ENCODE results near the gene SH3RF1. TPM values are rescaled to one million over a fixed set of nuclear protein-coding genes. Genes with fewer than 3 reads are reported as not detected.

SH3RF1 gene
- total and polyA plus RNA-seq, 4 donors: 14.7 to 21.9 (median 18.5) TPM

DNA sequence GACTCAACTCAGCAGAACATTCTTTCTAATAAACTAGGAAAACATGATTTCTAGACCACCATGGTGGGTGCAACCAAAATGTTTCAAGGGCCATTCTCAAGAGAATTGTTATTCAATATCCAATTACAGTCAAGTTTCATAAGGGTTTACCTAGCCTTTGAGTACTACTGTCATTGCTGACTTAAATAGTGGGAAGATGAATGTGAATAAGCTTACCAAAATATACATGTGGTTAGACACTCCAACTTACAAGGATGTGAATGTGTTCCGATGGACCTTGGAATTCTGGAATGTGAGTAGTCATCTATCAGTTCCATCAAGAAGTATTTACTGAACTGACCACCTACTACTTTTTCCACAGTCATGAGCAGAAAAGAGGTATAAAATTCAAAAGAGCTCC is 16.9 kb downstream of the SH3RF1 start:
- Histone ChIP-seq H3K36me3 (ENCODE audit: control insufficient read depth, insufficient read depth, low read length) (no peaks in the 10 kb centered on the region), H3K9me3 (ENCODE audit: control insufficient read depth, insufficient read depth, low read length) (no peaks in the 10 kb centered on the region), H3K27me3 (ENCODE audit: control insufficient read depth, insufficient read depth, low read length) (no peaks in the 10 kb centered on the region), H3K27ac (ENCODE audit: low read depth, low read length) (no peak overlapping the region), H3K4me1 (ENCODE audit: control insufficient read depth, insufficient read depth, low read length) (no peaks in the 10 kb centered on the region), H3K4me3 (ENCODE audit: low read depth, low read length) (no peak overlapping the region)
- no CpG with 5 or more reads among the region's 1 CpG for WGBS (ENCODE audit: insufficient coverage)
- DNase-seq (ENCODE audit: low read depth in 4 of 6, low spot score in 6 of 6): no peak

DNA sequence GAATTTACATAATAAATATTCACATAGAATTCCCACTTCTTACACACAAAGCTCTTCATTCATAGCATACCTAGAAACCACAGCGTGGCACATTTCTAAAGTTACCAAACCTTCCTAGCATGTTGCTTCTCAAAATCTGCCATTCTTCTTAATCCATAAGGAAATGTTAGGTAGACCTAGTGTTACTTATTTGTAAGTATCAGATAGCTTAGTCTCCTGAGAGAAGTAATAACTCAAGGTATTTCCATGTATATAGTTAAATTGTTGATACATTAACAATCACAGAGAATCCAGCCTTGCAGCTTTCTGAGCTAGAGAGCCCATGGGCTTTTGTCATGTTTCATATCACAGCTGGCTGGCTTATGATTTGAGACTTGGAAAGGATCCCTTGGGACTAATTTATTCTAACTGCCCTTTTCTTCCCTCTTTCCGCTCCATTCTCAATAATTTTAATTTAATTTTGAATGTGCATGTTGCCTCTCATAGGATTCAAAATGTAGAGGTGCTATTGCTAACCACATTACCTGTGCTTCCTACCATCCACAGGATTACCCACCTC is 17.6 kb downstream of the SH3RF1 start:
- Histone ChIP-seq H3K36me3 (ENCODE audit: control insufficient read depth, insufficient read depth, low read length) (no peaks in the 10 kb centered on the region), H3K4me3 (ENCODE audit: low read depth, low read length) (no peak overlapping the region), H3K4me1 (ENCODE audit: control insufficient read depth, insufficient read depth, low read length) (no peaks in the 10 kb centered on the region), H3K27ac (ENCODE audit: low read depth, low read length) (no peak overlapping the region), H3K9me3 (ENCODE audit: control insufficient read depth, insufficient read depth, low read length) (no peaks in the 10 kb centered on the region), H3K27me3 (ENCODE audit: control insufficient read depth, insufficient read depth, low read length) (no peaks in the 10 kb centered on the region)
- no CpG with 5 or more reads among the region's 2 CpGs for WGBS (ENCODE audit: insufficient coverage)
- DNase-seq (ENCODE audit: low read depth in 4 of 6, low spot score in 6 of 6): no peak

DNA sequence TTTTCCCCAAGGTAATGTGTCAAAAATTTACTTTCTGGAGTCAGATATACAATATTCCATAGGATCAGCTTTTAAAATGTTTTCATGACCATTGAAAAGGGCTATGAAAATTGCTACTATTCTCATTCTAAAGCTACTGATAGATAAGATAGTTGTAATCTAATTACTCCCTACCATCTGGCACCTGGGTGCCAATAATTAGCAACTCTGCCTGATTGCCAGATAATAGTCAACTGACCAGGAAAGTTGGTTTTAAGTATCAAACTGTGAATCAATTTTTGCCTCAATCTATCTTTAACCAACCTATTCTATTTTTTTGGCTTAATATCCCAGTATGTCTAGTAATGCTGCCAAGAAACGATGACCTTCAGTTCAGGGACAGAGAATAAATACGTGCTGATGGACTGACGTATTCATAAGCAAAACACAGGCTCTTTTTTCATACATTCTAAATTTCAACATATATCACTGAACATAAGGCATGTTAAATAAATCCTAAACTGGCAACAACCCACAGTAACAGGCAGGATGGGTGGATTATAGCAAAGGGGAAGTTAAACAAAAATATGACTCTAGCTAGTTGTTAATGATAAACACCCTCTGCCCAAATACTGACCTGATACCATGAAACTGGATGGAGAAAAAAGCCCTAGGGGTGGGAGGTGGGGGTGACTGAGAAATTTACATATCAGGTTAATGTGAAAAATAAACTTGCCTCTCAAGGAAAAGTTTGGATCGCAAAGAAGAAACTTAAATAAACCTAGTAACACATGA is 18.2 kb downstream of the SH3RF1 start:
- no peak overlapping the region for H3K27ac ChIP-seq (ENCODE audit: low read depth, low read length)
- no peaks in the 10 kb centered on the region for H3K27me3 ChIP-seq (ENCODE audit: control insufficient read depth, insufficient read depth, low read length)
- H3K36me3 ChIP-seq (ENCODE audit: control insufficient read depth, insufficient read depth, low read length): no peaks in the 10 kb centered on the region
- no peak overlapping the region for H3K4me3 ChIP-seq (ENCODE audit: low read depth, low read length)
- 67% methylated on average over 3 of the region's 4 CpGs for WGBS (ENCODE audit: insufficient coverage)
- no peaks in the 10 kb centered on the region for H3K9me3 ChIP-seq (ENCODE audit: control insufficient read depth, insufficient read depth, low read length)
- H3K4me1 ChIP-seq (ENCODE audit: control insufficient read depth, insufficient read depth, low read length): no peaks in the 10 kb centered on the region
- DNase-seq (ENCODE audit: low read depth in 4 of 6, low spot score in 6 of 6): no peak

DNA sequence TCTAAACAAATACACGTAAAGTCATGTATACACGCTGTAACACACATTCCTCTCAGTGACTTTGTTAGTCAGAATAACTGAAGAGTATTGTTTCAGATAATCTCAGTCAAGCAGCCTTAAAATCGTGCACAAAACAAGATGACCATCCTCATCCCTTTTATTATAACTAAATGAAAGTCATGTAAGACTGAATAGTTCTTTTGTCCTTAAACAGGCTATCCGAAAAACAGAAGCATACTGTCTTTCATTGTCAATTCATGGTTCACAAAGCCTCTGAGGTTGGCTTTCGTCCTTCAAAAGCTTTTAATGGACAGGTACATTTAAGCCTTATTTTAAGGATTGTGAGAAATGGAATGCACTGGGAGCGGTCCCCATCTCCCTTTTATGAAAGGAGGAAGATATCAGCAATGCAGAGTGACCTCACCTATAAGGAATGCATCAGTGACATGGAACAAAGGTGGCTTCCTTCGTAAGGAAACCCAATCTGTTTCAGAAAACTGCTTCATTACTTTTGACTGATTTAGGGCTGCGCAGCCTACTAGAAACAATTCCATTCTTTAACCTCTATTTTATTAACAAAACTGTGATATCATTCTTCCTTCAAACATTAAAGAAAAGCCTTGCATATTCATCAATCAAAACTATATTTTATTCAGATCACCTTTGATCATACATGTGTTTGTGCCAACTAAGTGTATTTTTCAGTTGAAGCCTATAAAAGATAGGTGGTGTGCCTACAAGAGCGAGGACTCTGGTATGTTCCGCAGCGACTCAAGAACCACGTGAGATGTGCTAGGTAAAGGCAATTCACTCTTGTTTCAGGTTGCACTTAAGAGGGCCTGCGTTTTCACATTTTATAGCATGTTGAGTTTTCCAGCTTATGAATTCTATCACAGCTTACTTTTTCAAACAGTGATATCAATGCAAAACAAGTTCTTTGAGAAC is 19.2 kb downstream of the SH3RF1 start:
- Histone ChIP-seq H3K36me3 (ENCODE audit: control insufficient read depth, insufficient read depth, low read length) (no peaks in the 10 kb centered on the region), H3K9me3 (ENCODE audit: control insufficient read depth, insufficient read depth, low read length) (no peaks in the 10 kb centered on the region), H3K27me3 (ENCODE audit: control insufficient read depth, insufficient read depth, low read length) (no peaks in the 10 kb centered on the region), H3K4me3 (ENCODE audit: low read depth, low read length) (no peak overlapping the region), H3K4me1 (ENCODE audit: control insufficient read depth, insufficient read depth, low read length) (no peaks in the 10 kb centered on the region), H3K27ac (ENCODE audit: low read depth, low read length) (no peak overlapping the region)
- no peak for DNase-seq (ENCODE audit: low read depth in 4 of 6, low spot score in 6 of 6)
- 94% methylated on average over 5 of the region's 13 CpGs for WGBS (ENCODE audit: insufficient coverage)

DNA sequence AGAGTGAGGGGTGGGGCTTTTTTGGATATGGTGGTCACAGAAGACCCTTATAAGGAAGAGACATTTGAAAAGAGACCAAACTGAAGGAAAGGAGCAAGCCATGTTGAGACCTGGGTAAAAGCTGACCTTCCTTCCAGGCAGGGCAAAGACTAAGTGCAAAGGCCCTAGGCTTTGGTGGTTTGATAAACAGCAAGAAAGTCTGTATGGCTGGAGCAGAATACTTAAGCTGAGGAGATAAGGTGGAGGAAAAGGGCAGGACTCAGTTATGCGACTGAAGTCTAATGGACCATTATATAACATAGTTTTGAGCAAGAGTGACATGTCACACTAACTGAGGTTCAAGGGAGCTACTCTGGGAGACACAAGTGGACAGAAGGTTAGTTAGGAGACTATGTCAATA is 20.0 kb downstream of the SH3RF1 start:
- no CpG with 5 or more reads among the region's 1 CpG for WGBS (ENCODE audit: insufficient coverage)
- Histone ChIP-seq H3K9me3 (ENCODE audit: control insufficient read depth, insufficient read depth, low read length) (no peaks in the 10 kb centered on the region), H3K27me3 (ENCODE audit: control insufficient read depth, insufficient read depth, low read length) (no peaks in the 10 kb centered on the region), H3K27ac (ENCODE audit: low read depth, low read length) (no peak overlapping the region), H3K4me3 (ENCODE audit: low read depth, low read length) (no peak overlapping the region), H3K4me1 (ENCODE audit: control insufficient read depth, insufficient read depth, low read length) (no peaks in the 10 kb centered on the region), H3K36me3 (ENCODE audit: control insufficient read depth, insufficient read depth, low read length) (no peaks in the 10 kb centered on the region)
- no peak for DNase-seq (ENCODE audit: low read depth in 4 of 6, low spot score in 6 of 6)

DNA sequence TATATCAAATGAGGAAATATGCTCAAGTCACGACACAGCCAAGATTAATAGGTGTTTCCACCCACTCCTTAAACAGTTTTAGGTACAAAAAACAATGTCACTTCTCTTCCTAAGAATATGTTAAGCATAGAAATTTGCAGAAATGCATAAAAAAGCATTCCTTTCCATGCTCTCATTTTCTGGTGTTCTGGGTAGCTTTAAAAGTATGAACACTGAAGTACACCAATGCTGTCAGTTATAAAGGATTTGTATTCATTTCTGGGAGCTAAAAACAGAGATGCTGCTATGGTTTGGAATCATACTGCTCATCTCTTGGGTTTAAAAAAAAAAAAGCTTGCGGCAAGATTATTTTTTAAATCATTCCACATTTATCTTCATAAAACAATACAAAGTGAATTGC is 20.8 kb downstream of the SH3RF1 start:
- Histone ChIP-seq H3K27me3 (ENCODE audit: control insufficient read depth, insufficient read depth, low read length) (no peaks in the 10 kb centered on the region), H3K9me3 (ENCODE audit: control insufficient read depth, insufficient read depth, low read length) (no peaks in the 10 kb centered on the region), H3K27ac (ENCODE audit: low read depth, low read length) (no peak overlapping the region), H3K4me1 (ENCODE audit: control insufficient read depth, insufficient read depth, low read length) (no peaks in the 10 kb centered on the region), H3K36me3 (ENCODE audit: control insufficient read depth, insufficient read depth, low read length) (no peaks in the 10 kb centered on the region), H3K4me3 (ENCODE audit: low read depth, low read length) (no peak overlapping the region)
- no peak for DNase-seq (ENCODE audit: low read depth in 4 of 6, low spot score in 6 of 6)
- no CpG with 5 or more reads among the region's 2 CpGs for WGBS (ENCODE audit: insufficient coverage)

DNA sequence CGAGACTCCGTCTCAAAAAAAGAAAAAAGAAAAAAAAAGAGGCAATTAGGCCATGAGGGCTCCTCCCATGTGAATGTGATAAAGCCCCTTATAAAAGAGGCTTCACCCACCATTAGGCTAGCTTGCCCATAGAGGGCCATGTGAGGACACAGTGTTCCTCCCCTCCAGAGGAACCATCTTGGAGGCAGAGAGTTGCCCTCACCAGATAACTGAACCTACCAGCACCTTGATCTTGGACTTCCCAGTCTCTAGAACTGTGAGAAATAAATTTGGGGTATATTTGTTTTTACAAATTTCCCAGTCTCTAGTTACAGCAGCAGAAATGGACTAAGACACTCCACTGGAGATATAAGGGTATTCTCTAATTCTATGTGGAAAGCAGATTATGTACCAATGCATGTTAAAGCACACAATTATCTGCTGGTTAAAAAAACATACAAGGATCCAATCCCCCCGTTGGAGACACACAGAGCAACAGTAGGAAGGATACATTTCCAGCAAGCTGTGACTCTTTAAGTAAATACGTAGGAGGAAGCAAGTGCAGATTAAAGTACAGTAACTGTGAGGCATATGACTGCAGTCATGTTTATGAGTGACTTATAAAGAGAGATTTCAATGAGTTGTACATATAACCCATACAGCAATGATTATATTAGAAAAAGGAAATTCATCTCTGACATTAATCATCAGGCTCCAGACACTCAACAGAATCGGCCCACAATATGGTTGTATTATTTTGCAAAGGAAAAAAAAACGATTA is 21.4 kb downstream of the SH3RF1 start:
- Histone ChIP-seq H3K27ac (ENCODE audit: low read depth, low read length) (no peak overlapping the region), H3K4me3 (ENCODE audit: low read depth, low read length) (no peak overlapping the region), H3K27me3 (ENCODE audit: control insufficient read depth, insufficient read depth, low read length) (no peaks in the 10 kb centered on the region), H3K36me3 (ENCODE audit: control insufficient read depth, insufficient read depth, low read length) (no peaks in the 10 kb centered on the region), H3K4me1 (ENCODE audit: control insufficient read depth, insufficient read depth, low read length) (no peaks in the 10 kb centered on the region), H3K9me3 (ENCODE audit: control insufficient read depth, insufficient read depth, low read length) (no peaks in the 10 kb centered on the region)
- no peak for DNase-seq (ENCODE audit: low read depth in 4 of 6, low spot score in 6 of 6)
- WGBS (ENCODE audit: insufficient coverage): no CpG with 5 or more reads among the region's 6 CpGs

DNA sequence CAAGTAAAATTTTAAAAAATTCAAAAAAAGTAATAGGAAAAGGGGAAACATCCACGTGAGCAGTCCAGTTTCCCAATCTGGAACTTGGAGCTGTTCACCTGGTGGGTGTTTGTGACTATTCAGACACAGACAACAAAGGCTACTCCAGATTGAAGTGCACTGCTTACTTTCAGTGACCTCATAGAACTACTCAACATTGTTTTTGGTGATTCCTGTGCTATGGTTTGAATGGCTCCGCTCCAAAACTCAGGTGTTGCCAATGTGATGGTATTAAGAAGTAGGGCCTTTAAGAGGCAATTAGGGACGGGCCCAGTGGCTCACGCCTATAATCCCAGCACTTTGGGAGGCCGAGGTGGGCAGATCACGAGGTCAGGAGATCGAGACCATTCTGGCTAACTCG is 22.1 kb downstream of the SH3RF1 start:
- Histone ChIP-seq H3K36me3 (ENCODE audit: control insufficient read depth, insufficient read depth, low read length) (no peaks in the 10 kb centered on the region), H3K27me3 (ENCODE audit: control insufficient read depth, insufficient read depth, low read length) (no peaks in the 10 kb centered on the region), H3K9me3 (ENCODE audit: control insufficient read depth, insufficient read depth, low read length) (no peaks in the 10 kb centered on the region), H3K27ac (ENCODE audit: low read depth, low read length) (no peak overlapping the region), H3K4me1 (ENCODE audit: control insufficient read depth, insufficient read depth, low read length) (no peaks in the 10 kb centered on the region), H3K4me3 (ENCODE audit: low read depth, low read length) (no peak overlapping the region)
- WGBS (ENCODE audit: insufficient coverage): 98% methylated on average over 6 of the region's 8 CpGs
- DNase-seq (ENCODE audit: low read depth in 4 of 6, low spot score in 6 of 6): no peak

DNA sequence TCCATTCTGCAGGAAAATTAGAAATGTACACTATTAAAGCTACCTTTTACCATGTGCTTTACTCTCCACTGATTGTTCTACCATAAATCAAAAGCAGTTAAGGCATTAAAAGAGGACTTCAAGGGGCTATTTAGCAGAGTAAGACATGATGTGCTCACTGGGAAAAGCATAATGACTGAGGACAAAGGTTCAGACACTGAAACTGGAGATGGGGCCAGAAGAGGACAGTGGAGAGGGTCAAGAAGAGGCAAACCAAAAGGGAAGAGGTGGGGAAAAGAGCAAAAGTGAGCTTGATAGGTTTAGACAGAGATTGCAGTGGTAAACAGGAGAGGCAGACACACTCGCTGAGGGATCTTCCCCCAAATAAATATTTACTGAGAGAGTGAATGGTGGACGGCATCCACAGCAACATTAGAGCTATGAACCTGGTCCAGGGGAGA is 23.8 kb downstream of the SH3RF1 start:
- Histone ChIP-seq H3K4me3 (ENCODE audit: low read depth, low read length) (no peak overlapping the region), H3K4me1 (ENCODE audit: control insufficient read depth, insufficient read depth, low read length) (no peaks in the 10 kb centered on the region), H3K27ac (ENCODE audit: low read depth, low read length) (no peak overlapping the region), H3K9me3 (ENCODE audit: control insufficient read depth, insufficient read depth, low read length) (no peaks in the 10 kb centered on the region), H3K36me3 (ENCODE audit: control insufficient read depth, insufficient read depth, low read length) (no peaks in the 10 kb centered on the region), H3K27me3 (ENCODE audit: control insufficient read depth, insufficient read depth, low read length) (no peaks in the 10 kb centered on the region)
- no CpG with 5 or more reads among the region's 2 CpGs for WGBS (ENCODE audit: insufficient coverage)
- DNase-seq (ENCODE audit: low read depth in 4 of 6, low spot score in 6 of 6): no peak
